ENCODE results near the gene PIP5K1A.

PIP5K1A gene

DNA sequence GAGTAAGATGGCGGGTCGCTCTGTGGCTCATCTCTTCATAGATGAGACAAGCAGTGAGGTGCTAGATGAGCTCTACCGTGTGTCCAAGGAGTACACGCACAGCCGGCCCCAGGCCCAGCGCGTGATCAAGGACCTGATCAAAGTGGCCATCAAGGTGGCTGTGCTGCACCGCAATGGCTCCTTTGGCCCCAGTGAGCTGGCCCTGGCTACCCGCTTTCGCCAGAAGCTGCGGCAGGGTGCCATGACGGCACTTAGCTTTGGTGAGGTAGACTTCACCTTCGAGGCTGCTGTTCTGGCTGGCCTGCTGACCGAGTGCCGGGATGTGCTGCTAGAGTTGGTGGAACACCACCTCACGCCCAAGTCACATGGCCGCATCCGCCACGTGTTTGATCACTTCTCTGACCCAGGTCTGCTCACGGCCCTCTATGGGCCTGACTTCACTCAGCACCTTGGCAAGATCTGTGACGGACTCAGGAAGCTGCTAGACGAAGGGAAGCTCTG lies 39.6 kb upstream of the PIP5K1A start:
- TF ChIP-seq SNAI2 (CRISPR knock-in tag; IDR thresholded peaks at IDR 0.05) (no peak), ZFP3 (CRISPR knock-in tag; IDR thresholded peaks at IDR 0.05) (no peak)
- no peak for ATAC-seq

DNA sequence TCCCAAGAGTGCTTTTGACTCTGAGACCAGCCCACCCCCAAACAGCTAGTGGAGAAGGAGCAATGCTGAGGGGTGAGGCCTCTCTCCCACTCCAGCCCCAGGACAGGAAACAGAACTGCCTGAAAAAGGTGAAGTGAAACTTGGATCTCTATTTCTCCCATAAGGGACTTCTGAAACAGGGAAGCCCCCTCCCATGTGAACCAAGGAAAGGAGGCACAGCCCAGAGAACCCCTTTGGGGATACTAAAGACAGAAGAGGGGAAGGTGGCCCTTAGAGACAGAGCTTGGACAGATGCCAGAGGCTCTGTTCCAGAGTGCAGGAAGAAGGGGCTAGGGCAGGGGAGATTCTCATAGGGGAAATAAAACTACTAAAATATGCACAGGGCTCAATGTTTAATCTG lies 39.0 kb upstream of the PIP5K1A start:
- ATAC-seq = no peak
- TF ChIP-seq ZNF565 (CRISPR knock-in tag; conservative IDR thresholded peaks at IDR 0.05; ENCODE audit: low read depth) (no peak), RARB (CRISPR knock-in tag; IDR thresholded peaks at IDR 0.05) (no peak), SNAI2 (CRISPR knock-in tag; IDR thresholded peaks at IDR 0.05) (no peak)

DNA sequence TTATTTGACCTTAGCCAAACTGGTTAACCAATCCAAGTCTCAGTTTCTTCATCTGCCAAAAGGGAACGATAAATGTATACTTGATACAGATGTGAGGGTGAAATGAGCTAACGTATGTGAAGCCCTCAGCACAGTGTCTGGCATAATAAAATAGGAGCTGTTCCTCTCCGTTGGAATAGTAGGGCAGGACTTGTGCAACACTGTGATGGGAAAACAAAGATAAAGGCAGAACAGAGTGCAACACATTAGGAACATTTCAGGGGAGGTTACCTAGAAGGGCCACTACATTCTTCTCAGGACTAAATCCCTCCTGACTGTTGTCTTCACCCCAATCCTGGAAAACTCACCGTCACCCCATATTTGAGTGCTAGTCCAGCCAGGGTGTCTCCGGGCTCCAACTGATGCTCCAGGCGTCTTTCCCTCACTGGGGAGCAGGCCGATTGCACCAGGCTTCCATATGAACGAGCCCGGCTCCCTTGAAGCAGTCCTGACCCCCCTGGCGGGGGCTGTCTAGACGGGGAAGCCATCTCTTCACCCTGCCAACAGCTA lies 33.5 kb upstream of the PIP5K1A start:
- ATAC-seq = peak; percentile 4

DNA sequence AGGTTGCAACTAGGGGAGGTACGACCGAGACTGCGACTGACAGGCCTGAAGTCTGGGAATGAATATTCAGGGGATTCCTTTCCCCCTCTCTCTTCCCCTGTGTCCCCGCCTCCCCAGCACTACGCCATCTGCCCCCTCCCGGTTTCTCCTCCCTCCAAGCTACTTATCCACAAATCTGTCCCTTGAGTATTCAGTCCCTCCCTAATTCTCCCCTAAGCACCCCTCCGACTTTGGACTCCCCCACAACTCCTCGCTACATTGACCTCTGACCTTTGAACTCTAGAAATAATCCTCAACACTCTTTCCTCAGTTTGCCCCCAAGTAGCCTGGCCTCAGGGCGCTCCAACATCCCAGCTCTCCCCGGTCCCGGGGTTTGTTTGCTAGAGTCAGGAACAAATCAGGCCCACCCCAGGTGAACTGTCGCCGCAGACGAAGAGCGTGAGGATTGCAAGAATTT lies 33.0 kb upstream of the PIP5K1A start:
- no peak for TF ChIP-seq RARB (CRISPR knock-in tag; IDR thresholded peaks at IDR 0.05)
- peak; percentile 64 for ATAC-seq

More for the DNA sequence above, 33.5 kb upstream of the PIP5K1A start:
- no peak for TF ChIP-seq RARB (CRISPR knock-in tag; IDR thresholded peaks at IDR 0.05)
- TF ChIP-seq BACH2 (CRISPR knock-in tag; IDR thresholded peaks at IDR 0.05; ENCODE audit: borderline replicate concordance) = no peak
- TF ChIP-seq ZNF8 (CRISPR knock-in tag; IDR thresholded peaks at IDR 0.05) = no peak
- no peak for TF ChIP-seq CSDC2 (CRISPR knock-in tag; IDR thresholded peaks at IDR 0.05)
- no peak for TF ChIP-seq ISL1 (CRISPR knock-in tag; IDR thresholded peaks at IDR 0.05)
- TF ChIP-seq ZC3H10 (CRISPR knock-in tag; IDR thresholded peaks at IDR 0.05) = no peak
- no peak for TF ChIP-seq ARNTL (CRISPR knock-in tag; IDR thresholded peaks at IDR 0.05; ENCODE audit: borderline replicate concordance, low read depth)
- no peak for TF ChIP-seq PPARA (CRISPR knock-in tag; IDR thresholded peaks at IDR 0.05; ENCODE audit: borderline replicate concordance)
- TF ChIP-seq, protein P1, sequence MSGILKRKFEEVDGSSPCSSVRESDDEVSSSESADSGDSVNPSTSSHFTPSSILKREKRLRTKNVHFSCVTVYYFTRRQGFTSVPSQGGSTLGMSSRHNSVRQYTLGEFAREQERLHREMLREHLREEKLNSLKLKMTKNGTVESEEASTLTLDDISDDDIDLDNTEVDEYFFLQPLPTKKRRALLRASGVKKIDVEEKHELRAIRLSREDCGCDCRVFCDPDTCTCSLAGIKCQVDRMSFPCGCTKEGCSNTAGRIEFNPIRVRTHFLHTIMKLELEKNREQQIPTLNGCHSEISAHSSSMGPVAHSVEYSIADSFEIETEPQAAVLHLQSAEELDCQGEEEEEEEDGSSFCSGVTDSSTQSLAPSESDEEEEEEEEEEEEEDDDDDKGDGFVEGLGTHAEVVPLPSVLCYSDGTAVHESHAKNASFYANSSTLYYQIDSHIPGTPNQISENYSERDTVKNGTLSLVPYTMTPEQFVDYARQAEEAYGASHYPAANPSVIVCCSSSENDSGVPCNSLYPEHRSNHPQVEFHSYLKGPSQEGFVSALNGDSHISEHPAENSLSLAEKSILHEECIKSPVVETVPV (CRISPR knock-in tag; IDR thresholded peaks at IDR 0.05) = no peak
- TF ChIP-seq ZNF70 (CRISPR knock-in tag; IDR thresholded peaks at IDR 0.05) = no peak

DNA sequence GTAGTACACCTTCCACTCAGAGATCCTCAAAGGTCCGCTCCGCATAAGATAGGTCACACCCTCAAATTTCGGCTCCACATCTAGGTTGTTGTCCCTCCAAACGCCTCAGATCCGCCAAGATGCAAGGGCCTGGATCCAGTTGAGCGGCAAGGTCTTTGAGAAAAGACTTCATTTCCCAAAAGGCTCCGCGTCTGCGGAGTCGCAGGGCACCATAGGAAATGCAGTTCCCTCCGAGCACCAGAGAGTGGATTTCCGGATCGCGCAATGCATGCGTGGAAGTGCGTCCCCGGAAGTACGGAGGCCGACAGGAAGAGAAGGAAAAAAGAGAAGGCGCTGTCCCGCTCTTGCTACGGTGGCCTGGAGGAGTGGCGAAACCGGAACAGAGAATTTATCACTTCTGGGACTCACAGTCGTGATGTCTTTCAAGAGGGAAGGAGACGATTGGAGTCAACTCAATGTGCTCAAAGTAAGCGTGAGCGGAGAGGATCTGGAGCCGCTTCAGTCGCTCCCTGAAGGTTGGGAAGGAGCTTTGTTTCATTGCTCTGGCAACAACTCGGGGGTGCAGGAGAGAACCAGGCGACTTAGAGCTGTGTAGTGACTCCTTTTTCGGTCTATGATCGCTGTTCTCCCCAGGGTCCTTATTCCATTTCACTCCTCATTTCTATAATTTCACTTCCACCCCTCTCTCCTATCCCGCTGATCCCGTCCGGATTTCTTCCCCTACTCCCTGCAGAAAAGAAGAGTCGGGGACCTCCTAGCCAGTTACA lies 32.4 kb upstream of the PIP5K1A start, which contains the start of the genes LYSMD1 and SCNM1:
TSS of gene LYSMD1 (minus strand) at position 165 of the 767 bp plus-strand sequence. CDS start 644 bp downstream, outside the sequence.
TSS of gene SCNM1 (plus strand) at position 407 of the 767 bp plus-strand sequence. CDS start at position 416, 9 bp downstream.
- TF ChIP-seq SNAI2 (CRISPR knock-in tag; IDR thresholded peaks at IDR 0.05) = no peak
- TF ChIP-seq, protein P2, sequence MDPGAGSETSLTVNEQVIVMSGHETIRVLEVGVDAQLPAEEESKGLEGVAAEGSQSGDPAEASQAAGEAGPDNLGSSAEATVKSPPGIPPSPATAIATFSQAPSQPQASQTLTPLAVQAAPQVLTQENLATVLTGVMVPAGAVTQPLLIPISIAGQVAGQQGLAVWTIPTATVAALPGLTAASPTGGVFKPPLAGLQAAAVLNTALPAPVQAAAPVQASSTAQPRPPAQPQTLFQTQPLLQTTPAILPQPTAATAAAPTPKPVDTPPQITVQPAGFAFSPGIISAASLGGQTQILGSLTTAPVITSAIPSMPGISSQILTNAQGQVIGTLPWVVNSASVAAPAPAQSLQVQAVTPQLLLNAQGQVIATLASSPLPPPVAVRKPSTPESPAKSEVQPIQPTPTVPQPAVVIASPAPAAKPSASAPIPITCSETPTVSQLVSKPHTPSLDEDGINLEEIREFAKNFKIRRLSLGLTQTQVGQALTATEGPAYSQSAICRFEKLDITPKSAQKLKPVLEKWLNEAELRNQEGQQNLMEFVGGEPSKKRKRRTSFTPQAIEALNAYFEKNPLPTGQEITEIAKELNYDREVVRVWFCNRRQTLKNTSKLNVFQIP (CRISPR knock-in tag; IDR thresholded peaks at IDR 0.05; ENCODE audit: borderline replicate concordance, low read depth) = peak; percentile 89; the same call in 1 of the 2 replicates
- TF ChIP-seq, protein P3, sequence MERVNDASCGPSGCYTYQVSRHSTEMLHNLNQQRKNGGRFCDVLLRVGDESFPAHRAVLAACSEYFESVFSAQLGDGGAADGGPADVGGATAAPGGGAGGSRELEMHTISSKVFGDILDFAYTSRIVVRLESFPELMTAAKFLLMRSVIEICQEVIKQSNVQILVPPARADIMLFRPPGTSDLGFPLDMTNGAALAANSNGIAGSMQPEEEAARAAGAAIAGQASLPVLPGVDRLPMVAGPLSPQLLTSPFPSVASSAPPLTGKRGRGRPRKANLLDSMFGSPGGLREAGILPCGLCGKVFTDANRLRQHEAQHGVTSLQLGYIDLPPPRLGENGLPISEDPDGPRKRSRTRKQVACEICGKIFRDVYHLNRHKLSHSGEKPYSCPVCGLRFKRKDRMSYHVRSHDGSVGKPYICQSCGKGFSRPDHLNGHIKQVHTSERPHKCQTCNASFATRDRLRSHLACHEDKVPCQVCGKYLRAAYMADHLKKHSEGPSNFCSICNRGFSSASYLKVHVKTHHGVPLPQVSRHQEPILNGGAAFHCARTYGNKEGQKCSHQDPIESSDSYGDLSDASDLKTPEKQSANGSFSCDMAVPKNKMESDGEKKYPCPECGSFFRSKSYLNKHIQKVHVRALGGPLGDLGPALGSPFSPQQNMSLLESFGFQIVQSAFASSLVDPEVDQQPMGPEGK (CRISPR knock-in tag; IDR thresholded peaks at IDR 0.05; ENCODE audit: borderline replicate concordance) = no peak
- TF ChIP-seq ZC3H10 (CRISPR knock-in tag; IDR thresholded peaks at IDR 0.05) = 0 out of 2 replicates have a peak, but pooled peaks have one; percentile 61
- TF ChIP-seq, protein P4, sequence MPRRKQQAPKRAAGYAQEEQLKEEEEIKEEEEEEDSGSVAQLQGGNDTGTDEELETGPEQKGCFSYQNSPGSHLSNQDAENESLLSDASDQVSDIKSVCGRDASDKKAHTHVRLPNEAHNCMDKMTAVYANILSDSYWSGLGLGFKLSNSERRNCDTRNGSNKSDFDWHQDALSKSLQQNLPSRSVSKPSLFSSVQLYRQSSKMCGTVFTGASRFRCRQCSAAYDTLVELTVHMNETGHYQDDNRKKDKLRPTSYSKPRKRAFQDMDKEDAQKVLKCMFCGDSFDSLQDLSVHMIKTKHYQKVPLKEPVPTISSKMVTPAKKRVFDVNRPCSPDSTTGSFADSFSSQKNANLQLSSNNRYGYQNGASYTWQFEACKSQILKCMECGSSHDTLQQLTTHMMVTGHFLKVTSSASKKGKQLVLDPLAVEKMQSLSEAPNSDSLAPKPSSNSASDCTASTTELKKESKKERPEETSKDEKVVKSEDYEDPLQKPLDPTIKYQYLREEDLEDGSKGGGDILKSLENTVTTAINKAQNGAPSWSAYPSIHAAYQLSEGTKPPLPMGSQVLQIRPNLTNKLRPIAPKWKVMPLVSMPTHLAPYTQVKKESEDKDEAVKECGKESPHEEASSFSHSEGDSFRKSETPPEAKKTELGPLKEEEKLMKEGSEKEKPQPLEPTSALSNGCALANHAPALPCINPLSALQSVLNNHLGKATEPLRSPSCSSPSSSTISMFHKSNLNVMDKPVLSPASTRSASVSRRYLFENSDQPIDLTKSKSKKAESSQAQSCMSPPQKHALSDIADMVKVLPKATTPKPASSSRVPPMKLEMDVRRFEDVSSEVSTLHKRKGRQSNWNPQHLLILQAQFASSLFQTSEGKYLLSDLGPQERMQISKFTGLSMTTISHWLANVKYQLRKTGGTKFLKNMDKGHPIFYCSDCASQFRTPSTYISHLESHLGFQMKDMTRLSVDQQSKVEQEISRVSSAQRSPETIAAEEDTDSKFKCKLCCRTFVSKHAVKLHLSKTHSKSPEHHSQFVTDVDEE (CRISPR knock-in tag; IDR thresholded peaks at IDR 0.05) = peak; percentile 80; the same call in 1 of the 2 replicates
- ATAC-seq = peak; percentile 96
